ENCODE measurements around the gene PDZRN3. TPM values are rescaled to one million over a fixed set of nuclear protein-coding genes. Genes with fewer than 3 reads are reported as not detected.

PDZRN3 gene
- total RNA-seq, 1 experiment from 2014 or later: not detected

GRCh38 chr3:73448761-73449301, 175.9 kb downstream of the PDZRN3 start:
- H3K27ac ChIP-seq (ENCODE audit: low read length): no peak overlapping the region
- DNase-seq (ENCODE audit: low read depth, low spot score) (no peak), ATAC-seq (no peak)
- in situ Hi-C loops (cut with HindIII; ENCODE audit: low pct_unique_long_range_greater_than_20kb, low sequenced_read_pairs) (no loop called here), intact Hi-C loops (cut with micrococcal nuclease; ENCODE audit: unreplicated experiment) (no loop called here)
- H3K27me3 ChIP-seq (ENCODE audit: control insufficient read depth, insufficient read depth, low read length): no peaks in the 10 kb centered on the region
- H3K4me3 ChIP-seq (ENCODE audit: low read depth in 2 of 2, low read length in 2 of 2): no peak overlapping the region
- no peaks in the 10 kb centered on the region for H3K9me3 ChIP-seq (ENCODE audit: control insufficient read depth, insufficient read depth, low read depth, low read length)
- BruUV-seq (replicated peaks): no TSS peak
- POLR2A ChIA-PET: no interaction called here
- H3K4me1 ChIP-seq (ENCODE audit: control insufficient read depth, insufficient read depth, low read length): no peaks in the 10 kb centered on the region
- no peaks in the 10 kb centered on the region for H3K36me3 ChIP-seq (ENCODE audit: control insufficient read depth, insufficient read depth, low read length)
- CTCF ChIA-PET: no interaction called here
- no peak for TF ChIP-seq SIN3A (IDR thresholded peaks at IDR 0.05; ENCODE audit: borderline replicate concordance, insufficient read depth, low read depth, low read length)
- no peak for TF ChIP-seq CTCF (IDR thresholded peaks at IDR 0.05)
- TF ChIP-seq REST (IDR thresholded peaks at IDR 0.05; ENCODE audit: insufficient read depth in 1 of 2, low read depth in 2 of 2, low read length in 1 of 2): no peak
- no peak for TF ChIP-seq POLR2AphosphoS5 (IDR thresholded peaks at IDR 0.05; ENCODE audit: low read depth, low read length)
- TF ChIP-seq TCF7L2 (IDR thresholded peaks at IDR 0.05; ENCODE audit: low read depth, low read length): no peak

GRCh38 chr3:73448041-73448440, 176.7 kb downstream of the PDZRN3 start:
- Histone ChIP-seq H3K4me1 (ENCODE audit: control insufficient read depth, insufficient read depth, low read length) (no peaks in the 10 kb centered on the region), H3K36me3 (ENCODE audit: control insufficient read depth, insufficient read depth, low read length) (no peaks in the 10 kb centered on the region), H3K4me3 (ENCODE audit: low read depth in 2 of 2, low read length in 2 of 2) (no peak overlapping the region), H3K27ac (ENCODE audit: low read length) (no peak overlapping the region), H3K27me3 (ENCODE audit: control insufficient read depth, insufficient read depth, low read length) (no peaks in the 10 kb centered on the region), H3K9me3 (ENCODE audit: control insufficient read depth, insufficient read depth, low read depth, low read length) (no peaks in the 10 kb centered on the region)
- POLR2A ChIA-PET: no interaction called here
- no TSS peak for BruUV-seq (replicated peaks)
- in situ Hi-C loops (cut with HindIII; ENCODE audit: low pct_unique_long_range_greater_than_20kb, low sequenced_read_pairs) (no loop called here), intact Hi-C loops (cut with micrococcal nuclease; ENCODE audit: unreplicated experiment) (no loop called here)
- ATAC-seq (no peak), DNase-seq (ENCODE audit: low read depth, low spot score) (no peak)
- TF ChIP-seq TCF7L2 (IDR thresholded peaks at IDR 0.05; ENCODE audit: low read depth, low read length) (no peak), CTCF (IDR thresholded peaks at IDR 0.05) (no peak), POLR2AphosphoS5 (IDR thresholded peaks at IDR 0.05; ENCODE audit: low read depth, low read length) (no peak), REST (IDR thresholded peaks at IDR 0.05; ENCODE audit: insufficient read depth in 1 of 2, low read depth in 2 of 2, low read length in 1 of 2) (no peak), SIN3A (IDR thresholded peaks at IDR 0.05; ENCODE audit: borderline replicate concordance, insufficient read depth, low read depth, low read length) (no peak)
- CTCF ChIA-PET: no interaction called here
